HG03095 (cell line): ENCODE measurements around the gene ABCD4.

Source experiments
- ATAC-seq: cut with Tn5 transposase; IDR thresholded peaks from one replicate; pipeline ENCODE4 v1.9.1; 2021; ENCODE audit warnings: moderate library complexity; ENCODE audit not compliant: unreplicated experiment

ABCD4 gene

GRCh38 chr14:74238974-74239847 lies 63.5 kb downstream of the ABCD4 start, which contains the start of gene VSX2:
Gene VSX2 (plus strand): TSS chr14:74239449. CDS start chr14:74239562, 113 bp downstream.
- ATAC-seq: no peak

GRCh38 chr14:74237441-74237840 lies 65.3 kb downstream of the ABCD4 start:
- ATAC-seq: no peak
